NCI-H1694 treated with DMSO at 0.1 percent for 48 hours (cell line): Measurements from ENCODE around the gene TMEM239.
"Not testable (repeated sequence)": the region's sequence is repeated elsewhere in the genome, so short reads cannot be mapped to it uniquely, and the experiment has no call there.

Experiments used
- DNase-seq: peaks from one replicate; lab custom pipeline; 2025; lab: John Stamatoyannopoulos, UW

Gene TMEM239

GRCh38 chr20:2820896-2821869, 5.0 kb downstream of the TMEM239 start:
- DNase-seq: no peak

- DNase-seq: no peak
These were observed 5.9 kb downstream of the TMEM239 start for GRCh38 chr20:2822073-2822472.

GRCh38 chr20:2825761-2826160, 9.6 kb downstream of the TMEM239 start:
- no peak for DNase-seq

GRCh38 chr20:2826655-2827054, 10.5 kb downstream of the TMEM239 start:
- no peak for DNase-seq

- DNase-seq: no peak
These were observed 13.2 kb downstream of the TMEM239 start for GRCh38 chr20:2829376-2829775.

- not testable (repeated sequence) for DNase-seq
These were observed 15.0 kb downstream of the TMEM239 start for GRCh38 chr20:2831206-2831605.

- no peak for DNase-seq
These were observed 17.6 kb downstream of the TMEM239 start for GRCh38 chr20:2833761-2834160.

GRCh38 chr20:2834401-2835110, 18.4 kb downstream of the TMEM239 start:
- no peak for DNase-seq

GRCh38 chr20:2835331-2835796, 19.2 kb downstream of the TMEM239 start:
- DNase-seq: no peak

- no peak for DNase-seq
These were observed 19.9 kb downstream of the TMEM239 start for GRCh38 chr20:2836035-2836434.

GRCh38 chr20:2837221-2837960, 21.2 kb downstream of the TMEM239 start:
- DNase-seq: no peak

- no peak for DNase-seq
These were observed 22.1 kb downstream of the TMEM239 start for GRCh38 chr20:2838170-2838797.

GRCh38 chr20:2838847-2839671, 22.9 kb downstream of the TMEM239 start:
- no peak for DNase-seq

GRCh38 chr20:2839732-2840137, 23.6 kb downstream of the TMEM239 start:
- DNase-seq: no peak

GRCh38 chr20:2840138-2840966, 24.2 kb downstream of the TMEM239 start, which contains the start of the genes PCED1A and VPS16:
TSS of gene PCED1A (minus strand) at chr20:2840655. CDS start at chr20:2839912, 743 bp downstream.
TSS of gene VPS16 (plus strand) at chr20:2840745. CDS start at chr20:2840775, 30 bp downstream.
- DNase-seq: peak; percentile 74

- no peak for DNase-seq
These were observed 24.9 kb downstream of the TMEM239 start for GRCh38 chr20:2840967-2841531.

GRCh38 chr20:2845607-2846006, 29.4 kb downstream of the TMEM239 start:
- DNase-seq: no peak

GRCh38 chr20:2846698-2847097, 30.5 kb downstream of the TMEM239 start:
- no peak for DNase-seq

GRCh38 chr20:2847802-2848201, 31.6 kb downstream of the TMEM239 start:
- DNase-seq: no peak
